IMR-90 (cell line): ENCODE results near the gene ZFX. TPM values are rescaled to one million over a fixed set of nuclear protein-coding genes. Genes with fewer than 3 reads are reported as not detected.

ENCODE experiments used
- ATAC-seq: fragments of 200-7000 bp; cut with Tn5 transposase; 2 replicates; pipeline ENCODE4 v1.9.1; 2020; ENCODE audit warnings: low read depth, mild to moderate bottlenecking, moderate library complexity
- BruUV-seq: library from RNA; stranded (reverse); fragments of 400-500 nt; replicated peaks from 2 replicates; lab custom pipeline; 2021; lab: Mats Ljungman, UMichigan
- CTCF ChIA-PET: fragments of 300-600 bp; formaldehyde crosslinking; extraction: SDS; loops from one replicate; lab custom pipeline; 2021; ENCODE audit warnings: antibody characterized with exemption; lab: Yijun Ruan, JAX
- POLR2A ChIA-PET: fragments of 300-600 bp; sonication (Branson Sonifier 250); formaldehyde crosslinking; loops from one replicate; lab custom pipeline; 2022; ENCODE audit warnings: antibody characterized with exemption; ENCODE audit not compliant: unreplicated experiment; lab: Charles Lee
- DNase-seq: peaks from one replicate; pipeline ENCODE4 v3.0.0; 2013
- H2AFZ ChIP-seq: replicated peaks from 2 replicates; pipeline ENCODE3; 2013; ENCODE audit warnings: low read length, mild to moderate bottlenecking; ENCODE audit not compliant: poor library complexity
- H2AK5ac ChIP-seq: 2 replicates; pipeline ENCODE4 v1.6.1; 2013; ENCODE audit warnings: low read depth, low read length, inconsistent platforms
- H2AK9ac ChIP-seq: replicated peaks from 2 replicates; pipeline ENCODE3; 2013; ENCODE audit warnings: mild to moderate bottlenecking, low read depth, low read length, moderate library complexity; ENCODE audit not compliant: poor library complexity
- H2BK120ac ChIP-seq: 2 replicates; pipeline ENCODE4 v1.6.1; 2013; ENCODE audit warnings: low read depth, low read length, inconsistent platforms
- H2BK15ac ChIP-seq: 3 replicates; pipeline ENCODE4 v1.6.1; 2013; ENCODE audit warnings: low read depth, low read length, inconsistent platforms
- H2BK20ac ChIP-seq: 2 replicates; pipeline ENCODE4 v1.6.1; 2013; ENCODE audit warnings: low read depth, mild to moderate bottlenecking, inconsistent platforms, low read length, moderate library complexity
- H2BK5ac ChIP-seq: 2 replicates; pipeline ENCODE4 v1.6.1; 2013; ENCODE audit warnings: mild to moderate bottlenecking, low read depth, low read length, inconsistent platforms; ENCODE audit not compliant: poor library complexity, severe bottlenecking
- H3K14ac ChIP-seq: replicated peaks from 2 replicates; pipeline ENCODE4 v1.6.1; 2013; ENCODE audit warnings: low read depth, low read length, inconsistent platforms
- H3K18ac ChIP-seq: 2 replicates; pipeline ENCODE4 v1.6.1; 2013; ENCODE audit warnings: low read depth, low read length, control low read depth
- H3K23ac ChIP-seq: 2 replicates; pipeline ENCODE4 v1.6.1; 2013; ENCODE audit warnings: low read depth, low read length, inconsistent platforms
- H3K27ac ChIP-seq: 2 replicates; pipeline ENCODE4 v1.5.1; 2013; ENCODE audit warnings: mild to moderate bottlenecking, control low read depth, low read length; ENCODE audit not compliant: insufficient read depth
- H3K27me3 ChIP-seq: 2 replicates; pipeline ENCODE4 v1.6.1; 2013; ENCODE audit warnings: low read length; ENCODE audit not compliant: control insufficient read depth, insufficient read depth
- H3K36me3 ChIP-seq: 2 replicates; pipeline ENCODE4 v1.6.1; 2013; ENCODE audit warnings: low read length, mixed read lengths; ENCODE audit not compliant: control insufficient read depth, insufficient read depth
- H3K4ac ChIP-seq: 2 replicates; pipeline ENCODE4 v1.6.1; 2013; ENCODE audit warnings: low read depth, low read length, inconsistent platforms
- H3K4me1 ChIP-seq: 2 replicates; pipeline ENCODE4 v1.6.1; 2013; ENCODE audit warnings: low read length, mixed read lengths; ENCODE audit not compliant: control insufficient read depth, insufficient read depth
- H3K4me2 ChIP-seq: 2 replicates; pipeline ENCODE4 v1.6.1; 2013; ENCODE audit warnings: low read depth, mild to moderate bottlenecking, control low read depth, low read length, moderate library complexity
- H3K4me3 ChIP-seq: 2 replicates; pipeline ENCODE4 v1.5.1; 2013; ENCODE audit warnings: low read depth, mild to moderate bottlenecking, control low read depth, low read length, moderate library complexity; ENCODE audit not compliant: insufficient read depth
- H3K56ac ChIP-seq: 2 replicates; pipeline ENCODE4 v1.6.1; 2013; ENCODE audit warnings: low read length, inconsistent platforms; ENCODE audit not compliant: insufficient read depth; ENCODE audit errors: extremely low read depth
- H3K79me1 ChIP-seq, 2 experiments: 2 replicates each; pipeline ENCODE4 v1.6.1; 2013; ENCODE audit warnings: low read length in 2 of 2, inconsistent platforms in 1 of 2, low read depth in 1 of 2
- H3K9ac ChIP-seq: 2 replicates; pipeline ENCODE4 v1.6.1; 2013; ENCODE audit warnings: low read depth, low read length, control low read depth
- H3K9me1 ChIP-seq: 2 replicates; pipeline ENCODE4 v1.6.1; 2013; ENCODE audit warnings: low read length, inconsistent platforms; ENCODE audit not compliant: insufficient read depth
- H3K9me3 ChIP-seq: 2 replicates; pipeline ENCODE4 v1.6.1; 2013; ENCODE audit warnings: low read length; ENCODE audit not compliant: control insufficient read depth, insufficient read depth
- H4K20me1 ChIP-seq: 2 replicates; pipeline ENCODE4 v1.6.1; 2013; ENCODE audit warnings: low read length, inconsistent platforms; ENCODE audit not compliant: insufficient read depth
- H4K5ac ChIP-seq: 2 replicates; pipeline ENCODE4 v1.6.1; 2013; ENCODE audit warnings: mild to moderate bottlenecking, low read depth, low read length, control low read depth
- H4K8ac ChIP-seq, 2 experiments: 2 replicates each; pipeline ENCODE4 v1.6.1; 2013; ENCODE audit warnings: low read depth in 2 of 2, low read length in 2 of 2, control low read depth in 1 of 2, inconsistent platforms in 1 of 2
- H4K91ac ChIP-seq: 2 replicates; pipeline ENCODE4 v1.6.1; 2013; ENCODE audit warnings: low read depth, low read length, inconsistent platforms; ENCODE audit not compliant: insufficient read depth
- NFE2L2 ChIP-seq: fragments of 150-350 bp; IDR thresholded peaks from 2 replicates; pipeline ENCODE4 v1.6.1; 2016; ENCODE audit warnings: low read depth, mild to moderate bottlenecking, low read length
- RFX5 ChIP-seq: IDR thresholded peaks from 2 replicates; pipeline ENCODE4 v1.8.0; 2012; ENCODE audit warnings: low read depth, mild to moderate bottlenecking, low read length, moderate library complexity
- WGBS, 2 experiments: methylation state at CpG; one replicate each; pipeline versions ENCODE4 v1.1.5 to v1.1.7; 2013; ENCODE audit warnings: missing lambda C conversion rate in 2 of 2; ENCODE audit not compliant: insufficient read length in 1 of 2; ENCODE audit errors: extremely low coverage in 2 of 2; 5-methylcytosine and 5-hydroxymethylcytosine counted together
- dilution Hi-C: fragments of 300-500 bp; cut with HindIII; formaldehyde crosslinking; loops from one replicate; pipeline ENCODE4 v1.14.3; 2018; ENCODE audit warnings: low sequenced_read_pairs; ENCODE audit not compliant: unreplicated experiment
- in situ Hi-C: fragments of 300-500 bp; cut with MboI; formaldehyde crosslinking; loops from 3 replicates; pipeline ENCODE4 v1.14.3; 2019; ENCODE audit warnings: low sequenced_read_pairs, inconsistent platforms, mixed read lengths
- intact Hi-C: fragments of 100-400 bp; cut with micrococcal nuclease; formaldehyde crosslinking; loops from 2 replicates; pipeline ENCODE4 v1.10.0; 2022
- polyA plus RNA-seq, 3 experiments: library from polyadenylated mRNA; depleted of rRNA; stranded (reverse); fragments of >200 nt; gene quantifications; 2 replicates each; pipeline ENCODE4 v1.2.3, GENCODE V29; 2012; ENCODE audit warnings: low replicate concordance in 1 of 3
- total RNA-seq: library from RNA; depleted of rRNA; stranded (reverse); fragments of >200 nt; gene quantifications from 2 replicates; pipeline ENCODE4 v1.2.3, GENCODE V29; 2012
- TF ChIP-seq, protein P1 (sequence below): fragments of 150-350 bp; IDR thresholded peaks from 2 replicates; pipeline ENCODE4 v1.6.1; 2017; ENCODE audit warnings: mild to moderate bottlenecking, antibody characterized with exemption, low read length, low read depth

Gene ZFX
- total and polyA plus RNA-seq, 2 of the 4 experiments (the other 2 are of a cell fraction), result 16.0 to 99.3 TPM

DNA sequence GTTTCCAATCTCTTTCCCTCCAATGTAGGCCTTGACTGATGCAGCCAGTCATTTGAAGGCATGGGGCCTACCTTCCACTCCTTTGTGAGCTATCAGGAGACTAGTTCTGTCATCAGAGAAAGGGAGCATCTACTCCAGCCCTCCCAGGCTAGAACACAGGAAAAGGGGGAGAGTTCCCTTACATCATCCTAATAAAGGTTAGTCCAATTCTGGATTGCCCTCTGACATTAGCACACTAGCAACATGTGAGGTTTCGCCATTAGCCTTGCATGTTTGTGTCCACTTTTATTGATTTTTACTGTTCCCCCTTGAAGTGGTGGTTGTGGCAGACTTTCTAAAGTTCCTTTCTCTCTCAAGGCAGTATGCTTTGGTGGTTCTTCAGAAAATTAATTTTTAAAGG is 67.3 kb downstream of the ZFX start:
- Histone ChIP-seq H2AFZ (no peak overlapping the region), H3K9me1 (peaks cover 3% of the 10 kb centered on the region; the same call in 1 of the 2 replicates), H3K79me1 (peaks cover 12 to 21% of the 10 kb centered on the region in 2 experiments; a peak in 3 of 4 replicates), H3K27ac (no peak overlapping the region), H4K8ac (no peak overlapping the region), H2AK9ac (no peak overlapping the region), H3K14ac (no peak overlapping the region), H3K9me3 (no peaks in the 10 kb centered on the region), H3K18ac (no peak overlapping the region), H2BK5ac (no peak overlapping the region), H3K9ac (no peak overlapping the region), H4K20me1 (no peaks in the 10 kb centered on the region; the same call in 1 of the 2 replicates), H4K5ac (no peak overlapping the region; the same call in 1 of the 2 replicates), H3K4me3 (no peak overlapping the region), H3K4me2 (no peak overlapping the region), H3K4me1 (no peaks in the 10 kb centered on the region), H3K23ac (no peak overlapping the region), H2BK20ac (no peak overlapping the region), H3K27me3 (no peaks in the 10 kb centered on the region), H3K36me3 (peaks cover 14% of the 10 kb centered on the region), H3K56ac (no peak overlapping the region), H3K4ac (no peak overlapping the region), H2BK15ac (no peak overlapping the region), H4K91ac (no peak overlapping the region), H2AK5ac (no peak overlapping the region), H2BK120ac (no peak overlapping the region)
- ATAC-seq, result no peak
- TF ChIP-seq, protein P1, sequence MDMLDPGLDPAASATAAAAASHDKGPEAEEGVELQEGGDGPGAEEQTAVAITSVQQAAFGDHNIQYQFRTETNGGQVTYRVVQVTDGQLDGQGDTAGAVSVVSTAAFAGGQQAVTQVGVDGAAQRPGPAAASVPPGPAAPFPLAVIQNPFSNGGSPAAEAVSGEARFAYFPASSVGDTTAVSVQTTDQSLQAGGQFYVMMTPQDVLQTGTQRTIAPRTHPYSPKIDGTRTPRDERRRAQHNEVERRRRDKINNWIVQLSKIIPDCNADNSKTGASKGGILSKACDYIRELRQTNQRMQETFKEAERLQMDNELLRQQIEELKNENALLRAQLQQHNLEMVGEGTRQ, result no peak
- no peak for TF ChIP-seq NFE2L2
- no peak for TF ChIP-seq RFX5
- dilution Hi-C loops, result no loop called here
- BruUV-seq, result no TSS peak
- CTCF ChIA-PET, result no interaction called here
- WGBS, 2 experiments, result no CpG with 5 or more reads among the region's 1 CpG
- POLR2A ChIA-PET, result no interaction called here
- intact Hi-C loops, result loop anchor here (5.0 kb wide), 1 partner anchor 45 kb away; no protein-coding TSS in a partner anchor
- in situ Hi-C loops, result no loop called here
- no peak for DNase-seq
